ENCODE data around the gene MGAT5.

- TF ChIP-seq CTCF (IDR thresholded peaks at IDR 0.05; ENCODE audit: low read depth, low read length) (no peak), POLR2A (IDR thresholded peaks at IDR 0.05; ENCODE audit: extremely low read depth, insufficient read length) (no peak), MAX (IDR thresholded peaks at IDR 0.05; ENCODE audit: low read depth, low read length) (no peak)
These were observed 184.5 kb downstream of the MGAT5 start for GRCh38 chr2:134438371-134438770.

All from NB4 (cell line).